ENCODE measurements around the gene MBTPS1.

MBTPS1 gene

GRCh38 chr16:84104231-84104630, 12.5 kb downstream of the MBTPS1 start:
- TF ChIP-seq CTCF (IDR thresholded peaks at IDR 0.05): no peak
- DNase-seq: no peak
- no peak overlapping the region for H3K27ac Mint-ChIP-seq
- H3K36me3 Mint-ChIP-seq (ENCODE audit: low read depth): peaks cover 11% of the 10 kb centered on the region
- H3K27me3 Mint-ChIP-seq (ENCODE audit: low read depth, poor library complexity): no peaks in the 10 kb centered on the region
- no peak overlapping the region for H3K4me3 Mint-ChIP-seq
- H3K4me1 Mint-ChIP-seq: peaks cover 25% of the 10 kb centered on the region
- H3K9me3 Mint-ChIP-seq: no peaks in the 10 kb centered on the region

- TF ChIP-seq CTCF (IDR thresholded peaks at IDR 0.05): no peak
- H3K27ac Mint-ChIP-seq: no peak overlapping the region
These were observed 13.1 kb downstream of the MBTPS1 start for GRCh38 chr16:84103678-84104077.

GRCh38 chr16:84098939-84099338, 17.8 kb downstream of the MBTPS1 start:
- no peak for TF ChIP-seq CTCF (IDR thresholded peaks at IDR 0.05)
- no peak for DNase-seq
- Mint-ChIP-seq H3K27me3 (ENCODE audit: low read depth, poor library complexity) (no peaks in the 10 kb centered on the region), H3K27ac (peak overlapping the region; percentile 40), H3K36me3 (ENCODE audit: low read depth) (peaks cover 35% of the 10 kb centered on the region), H3K4me3 (no peak overlapping the region), H3K4me1 (peaks cover 5% of the 10 kb centered on the region), H3K9me3 (no peaks in the 10 kb centered on the region)

More at GRCh38 chr16:84103678-84104077, 13.1 kb downstream of the MBTPS1 start:
- H3K4me1 Mint-ChIP-seq: peaks cover 25% of the 10 kb centered on the region
- H3K27me3 Mint-ChIP-seq (ENCODE audit: low read depth, poor library complexity): no peaks in the 10 kb centered on the region
- peaks cover 12% of the 10 kb centered on the region for H3K36me3 Mint-ChIP-seq (ENCODE audit: low read depth)
- no peak for DNase-seq
- H3K9me3 Mint-ChIP-seq: no peaks in the 10 kb centered on the region
- H3K4me3 Mint-ChIP-seq: no peak overlapping the region

GRCh38 chr16:84096447-84097005, 20.2 kb downstream of the MBTPS1 start:
- no peaks in the 10 kb centered on the region for H3K27me3 Mint-ChIP-seq (ENCODE audit: low read depth, poor library complexity)
- no peak for TF ChIP-seq CTCF (IDR thresholded peaks at IDR 0.05)
- no peaks in the 10 kb centered on the region for H3K9me3 Mint-ChIP-seq
- no peak overlapping the region for H3K27ac Mint-ChIP-seq
- no peaks in the 10 kb centered on the region for H3K4me1 Mint-ChIP-seq
- H3K4me3 Mint-ChIP-seq: no peak overlapping the region
- DNase-seq: no peak
- peaks cover 53% of the 10 kb centered on the region for H3K36me3 Mint-ChIP-seq (ENCODE audit: low read depth)

GRCh38 chr16:84095466-84095865, 21.3 kb downstream of the MBTPS1 start:
- H3K27me3 Mint-ChIP-seq (ENCODE audit: low read depth, poor library complexity): no peaks in the 10 kb centered on the region
- TF ChIP-seq CTCF (IDR thresholded peaks at IDR 0.05): no peak
- H3K36me3 Mint-ChIP-seq (ENCODE audit: low read depth): peaks cover 62% of the 10 kb centered on the region
- H3K27ac Mint-ChIP-seq: no peak overlapping the region
- no peaks in the 10 kb centered on the region for H3K4me1 Mint-ChIP-seq
- DNase-seq: no peak
- no peaks in the 10 kb centered on the region for H3K9me3 Mint-ChIP-seq
- H3K4me3 Mint-ChIP-seq: no peak overlapping the region

- DNase-seq: no peak
- Mint-ChIP-seq H3K9me3 (no peaks in the 10 kb centered on the region), H3K27me3 (ENCODE audit: low read depth, poor library complexity) (no peaks in the 10 kb centered on the region), H3K4me3 (no peak overlapping the region), H3K27ac (peak overlapping the region; percentile 42), H3K4me1 (no peaks in the 10 kb centered on the region), H3K36me3 (ENCODE audit: low read depth) (peaks cover 60% of the 10 kb centered on the region)
- no peak for TF ChIP-seq CTCF (IDR thresholded peaks at IDR 0.05)
These were observed 22.9 kb downstream of the MBTPS1 start for GRCh38 chr16:84093879-84094270.
